ENCODE data around the gene ZBTB48.

The ZBTB48 gene

GRCh38 chr1:6572653-6573383, 7.0 kb upstream of the ZBTB48 start:
- no peak for DNase-seq (ENCODE audit: low read depth)

- DNase-seq (ENCODE audit: low read depth), result no peak
Measured at GRCh38 chr1:6574025-6574620, 5.7 kb upstream of the ZBTB48 start.

GRCh38 chr1:6574818-6575217, 5.0 kb upstream of the ZBTB48 start:
- DNase-seq (ENCODE audit: low read depth), result no peak

- no peak for DNase-seq (ENCODE audit: low read depth)
Measured at GRCh38 chr1:6577831-6578525, 1.8 kb upstream of the ZBTB48 start.

GRCh38 chr1:6578624-6579373, 995 bp upstream of the ZBTB48 start:
- DNase-seq (ENCODE audit: low read depth), result no peak

- no peak for DNase-seq (ENCODE audit: low read depth)
Measured at GRCh38 chr1:6580119-6580592, 362 bp downstream of the ZBTB48 start.

GRCh38 chr1:6580593-6581409, 1.0 kb downstream of the ZBTB48 start:
- DNase-seq (ENCODE audit: low read depth), result no peak

- no peak for DNase-seq (ENCODE audit: low read depth)
Measured at GRCh38 chr1:6581561-6582305, 1.9 kb downstream of the ZBTB48 start.

GRCh38 chr1:6582370-6582769, 2.6 kb downstream of the ZBTB48 start:
- DNase-seq (ENCODE audit: low read depth), result no peak

- DNase-seq (ENCODE audit: low read depth), result no peak
Measured at GRCh38 chr1:6584126-6585080, 4.6 kb downstream of the ZBTB48 start.

- DNase-seq (ENCODE audit: low read depth), result no peak
Measured at GRCh38 chr1:6585081-6585722, 5.4 kb downstream of the ZBTB48 start.

GRCh38 chr1:6585841-6586240, 6.0 kb downstream of the ZBTB48 start:
- DNase-seq (ENCODE audit: low read depth), result no peak

- no peak for DNase-seq (ENCODE audit: low read depth)
Measured at GRCh38 chr1:6586404-6586816, 6.6 kb downstream of the ZBTB48 start.

- no peak for DNase-seq (ENCODE audit: low read depth)
Measured at GRCh38 chr1:6587261-6588005, 7.6 kb downstream of the ZBTB48 start.

- no peak for DNase-seq (ENCODE audit: low read depth)
Measured at GRCh38 chr1:6588128-6588892, 8.5 kb downstream of the ZBTB48 start.

GRCh38 chr1:6588893-6589520, 9.2 kb downstream of the ZBTB48 start:
- no peak for DNase-seq (ENCODE audit: low read depth)

GRCh38 chr1:6590046-6590445, 10.3 kb downstream of the ZBTB48 start:
- DNase-seq (ENCODE audit: low read depth), result no peak
